ENCODE data around the gene AKR7A3.

GRCh38 chr1:19313636-19313959 lies 25.0 kb upstream of the AKR7A3 start:
- TF ChIP-seq TCF7L2 (IDR thresholded peaks at IDR 0.05; ENCODE audit: low read depth, low read length) (no peak), ZNF609 (CRISPR knock-in tag; IDR thresholded peaks at IDR 0.05; ENCODE audit: borderline replicate concordance) (no peak), FOXJ3 (CRISPR knock-in tag; IDR thresholded peaks at IDR 0.05) (no peak), KAT7 (CRISPR knock-in tag; IDR thresholded peaks at IDR 0.05; ENCODE audit: borderline replicate concordance) (no peak), SMC3 (conservative IDR thresholded peaks at IDR 0.05; ENCODE audit: insufficient read depth, low read depth, low read length) (no peak), SRSF1 (IDR thresholded peaks at IDR 0.05; ENCODE audit: low read depth, low read length) (no peak), MAFK (IDR thresholded peaks at IDR 0.05; ENCODE audit: low read length) (peak; percentile 37; the same call in 1 of the 2 replicates), ZNF274 (IDR thresholded peaks at IDR 0.05; ENCODE audit: borderline replicate concordance, low read depth, low read length) (no peak)

Data from K562 (cell line).